NCI-H2029 treated with DMSO at 0.1 percent for 48 hours (cell line): ENCODE measurements around the gene SYCP2L.
"Not testable (repeated sequence)": the region's sequence is repeated elsewhere in the genome, so short reads cannot be mapped to it uniquely, and the experiment has no call there.

Source experiments
- DNase-seq: peaks from one replicate; lab custom pipeline; 2025; lab: John Stamatoyannopoulos, UW

Gene SYCP2L

DNA sequence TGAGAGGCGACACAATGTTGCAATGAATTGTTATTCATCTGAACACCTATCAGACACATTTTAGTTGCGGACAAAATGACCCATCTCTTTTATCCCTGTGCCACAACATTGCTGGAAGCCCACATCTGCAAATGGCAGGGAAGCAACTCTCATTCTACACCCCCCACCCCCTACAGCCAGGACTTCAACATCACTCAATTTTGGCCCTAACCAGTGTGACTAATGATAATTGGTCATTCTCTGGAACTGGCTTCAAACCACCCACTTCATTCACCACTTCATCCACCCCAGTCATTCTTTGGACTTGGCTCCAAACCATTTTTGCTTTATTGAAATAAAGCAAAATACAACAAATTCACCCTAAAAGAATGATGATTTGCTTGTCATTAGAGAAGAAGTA, 6.5 kb upstream of the SYCP2L start:
- no peak for DNase-seq

DNA sequence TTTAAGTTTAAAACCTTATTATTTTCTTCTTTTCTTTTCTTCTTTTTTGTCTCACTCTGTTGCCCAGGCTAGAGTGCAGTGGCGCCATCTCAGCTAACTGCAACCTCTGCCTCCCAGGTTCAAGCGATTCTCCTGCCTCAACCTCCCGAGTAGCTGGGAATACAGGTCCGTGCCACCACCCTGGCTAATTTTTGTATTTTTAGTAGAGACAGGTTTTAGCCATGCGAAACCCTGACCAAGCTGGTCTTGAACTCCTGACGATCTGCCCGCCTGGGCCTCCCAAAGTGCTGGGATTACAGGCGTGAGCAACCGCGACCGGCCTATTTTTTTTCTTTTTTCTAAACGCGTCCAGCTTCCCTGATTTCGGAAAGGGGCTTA, 4.6 kb upstream of the SYCP2L start:
- DNase-seq: not testable (repeated sequence)

DNA sequence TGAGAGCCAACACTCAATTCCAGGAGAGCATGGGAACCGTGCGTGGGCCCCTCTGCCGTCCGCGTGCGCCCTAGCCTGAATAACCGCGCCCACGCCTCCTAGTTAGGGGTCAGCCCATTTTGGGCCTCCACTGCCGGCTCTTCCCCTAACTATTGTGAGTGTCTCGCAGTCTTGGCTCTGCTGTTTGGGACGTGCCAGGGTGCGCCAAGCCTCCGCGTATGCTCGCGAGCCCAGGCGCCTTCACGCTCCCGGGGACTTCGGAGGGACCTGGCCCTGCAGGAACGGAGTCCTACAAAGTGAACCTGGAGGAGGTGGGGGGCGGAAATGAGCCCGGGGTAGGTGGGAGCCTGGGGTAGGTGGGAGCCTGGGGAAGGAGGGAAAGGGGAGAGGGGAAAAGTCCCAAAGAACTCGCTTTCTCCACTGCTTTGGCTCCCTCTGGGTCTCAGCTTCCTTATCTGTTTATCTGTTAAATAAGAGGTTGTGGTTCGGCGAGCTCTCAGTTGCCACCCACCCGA, 4.1 kb upstream of the SYCP2L start:
- no peak for DNase-seq

DNA sequence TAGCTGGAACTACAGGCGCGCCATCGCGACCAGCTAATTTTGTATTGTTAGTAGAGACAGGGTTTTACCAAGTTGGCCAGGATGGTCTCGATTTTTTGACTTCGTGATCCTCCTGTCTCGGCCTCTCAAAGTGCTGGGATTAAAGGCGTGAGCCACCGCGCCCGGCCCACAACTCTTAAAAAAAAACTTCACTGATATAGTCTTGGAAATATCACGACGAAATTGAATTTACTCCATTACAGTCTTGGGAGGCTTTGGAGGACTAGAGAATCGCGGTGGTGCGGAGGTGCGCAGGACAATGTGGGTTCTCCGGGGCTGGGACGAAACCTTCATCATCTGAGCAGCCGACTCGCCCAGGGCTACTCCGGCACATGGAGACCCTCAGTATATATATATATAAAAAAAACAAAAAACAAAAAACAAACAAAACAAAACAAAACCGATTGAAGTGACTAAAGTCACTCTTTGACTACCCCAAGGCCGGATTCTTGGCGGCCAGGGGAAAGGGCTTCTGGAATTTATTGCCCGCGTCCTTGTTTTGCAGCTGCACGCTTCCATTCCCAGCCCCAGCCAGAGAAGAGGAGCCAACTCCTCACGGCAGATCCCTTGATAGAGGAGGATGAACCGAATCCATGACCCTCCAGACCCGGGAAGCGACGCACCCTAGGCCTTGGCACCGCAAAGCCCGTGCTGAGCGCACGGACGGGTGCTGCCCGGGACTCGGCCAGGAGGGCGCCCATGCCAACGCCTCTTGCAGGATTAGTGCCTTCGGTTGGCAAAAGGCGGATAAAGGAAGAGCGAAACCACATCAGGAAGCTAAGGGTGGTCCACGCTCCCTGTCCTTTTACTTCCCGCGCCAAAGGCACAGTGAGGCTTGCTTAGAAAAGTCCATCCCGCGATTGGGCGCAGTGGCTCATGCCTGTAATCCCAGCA, 3.3 kb upstream of the SYCP2L start:
- DNase-seq: no peak

DNA sequence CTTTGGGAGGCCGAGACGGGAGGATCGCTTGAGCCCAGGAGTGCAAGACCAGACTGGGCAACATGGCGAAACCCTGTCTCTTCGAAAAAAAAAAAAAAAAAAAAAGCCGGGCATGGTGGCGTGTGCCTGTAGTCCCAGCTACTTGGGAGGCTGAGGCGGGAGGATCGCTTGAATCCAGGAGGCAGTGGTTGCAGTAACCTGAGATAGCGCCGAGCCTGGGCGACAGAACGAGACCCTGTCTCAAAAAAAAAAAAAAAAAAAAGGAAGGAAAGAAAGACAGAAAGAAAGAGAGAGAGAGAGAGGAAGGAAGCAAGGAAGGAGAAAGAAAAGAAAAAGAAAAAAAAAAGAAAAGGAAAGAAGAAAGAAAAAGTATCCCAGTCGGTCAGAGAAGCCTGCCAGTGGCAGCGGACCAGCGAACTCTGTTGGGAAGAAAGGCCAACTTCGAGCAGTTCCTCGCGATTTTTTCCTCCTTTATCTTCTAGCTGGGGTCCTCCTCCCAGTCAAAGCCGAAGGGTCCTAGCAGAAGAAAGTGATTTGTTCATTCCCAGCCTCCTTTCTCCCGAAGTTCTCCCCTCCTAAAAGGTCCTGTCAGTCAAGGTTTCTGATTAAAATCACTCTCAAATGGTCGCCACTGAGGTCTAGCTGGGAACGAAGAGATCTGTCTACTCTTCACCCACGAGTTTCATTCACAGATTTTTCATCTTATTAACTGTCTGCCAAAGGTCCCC, 2.4 kb upstream of the SYCP2L start:
- no peak for DNase-seq

DNA sequence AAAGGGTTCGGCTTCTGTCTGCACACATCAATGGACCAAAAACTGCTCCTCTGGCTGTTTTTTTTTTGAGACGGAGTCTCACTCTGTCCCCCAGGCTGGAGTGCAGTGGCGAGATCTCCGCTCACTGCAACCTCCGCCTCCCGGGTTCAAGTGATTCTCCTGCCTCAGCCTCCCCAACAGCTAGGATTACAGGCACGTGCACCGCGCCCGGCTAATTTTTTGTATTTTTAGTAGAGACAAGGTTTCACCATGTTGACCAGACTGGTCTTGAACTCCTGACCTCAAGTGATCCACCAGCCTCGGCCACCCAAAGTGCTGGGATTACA, 524 bp upstream of the SYCP2L start:
- not testable (repeated sequence) for DNase-seq

DNA sequence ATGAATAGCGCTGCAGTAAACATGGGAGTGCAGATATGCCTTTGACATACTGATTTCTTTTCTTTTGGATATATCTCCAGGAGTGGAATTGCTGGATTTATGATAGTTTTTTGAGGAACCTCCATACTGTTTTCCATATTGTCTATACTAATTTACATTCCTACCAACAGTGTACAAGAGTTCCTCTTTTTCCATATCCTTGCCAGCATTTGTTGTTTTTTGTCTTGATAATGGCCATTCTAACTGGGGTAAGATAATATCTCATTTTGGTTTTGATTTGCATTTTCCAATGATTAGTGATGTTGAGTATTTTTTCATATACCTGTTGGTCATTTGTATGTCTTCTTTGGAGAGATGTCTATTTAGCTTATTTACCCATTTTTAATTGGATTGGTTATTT, 3.3 kb downstream of the SYCP2L start:
- no peak for DNase-seq

DNA sequence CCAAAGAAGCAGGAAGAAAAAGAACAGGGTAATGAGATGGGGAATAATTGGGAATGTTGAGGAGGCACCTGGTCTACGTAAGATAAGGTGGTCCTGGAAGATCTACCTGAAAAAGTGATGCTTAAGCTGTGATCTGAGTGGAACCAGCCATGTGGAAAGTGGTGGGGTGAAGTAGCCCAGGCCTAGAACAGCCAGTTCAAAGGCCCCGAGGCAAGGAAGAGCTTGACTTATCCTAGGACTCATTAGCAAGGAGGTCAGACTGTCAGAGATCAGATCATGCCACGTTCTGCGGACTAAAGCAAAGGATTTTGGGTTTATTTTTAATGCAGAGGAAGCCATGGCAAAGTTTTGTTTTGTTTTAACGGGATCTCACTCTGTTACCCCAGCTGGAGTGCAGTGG, 5.1 kb downstream of the SYCP2L start:
- DNase-seq: no peak

DNA sequence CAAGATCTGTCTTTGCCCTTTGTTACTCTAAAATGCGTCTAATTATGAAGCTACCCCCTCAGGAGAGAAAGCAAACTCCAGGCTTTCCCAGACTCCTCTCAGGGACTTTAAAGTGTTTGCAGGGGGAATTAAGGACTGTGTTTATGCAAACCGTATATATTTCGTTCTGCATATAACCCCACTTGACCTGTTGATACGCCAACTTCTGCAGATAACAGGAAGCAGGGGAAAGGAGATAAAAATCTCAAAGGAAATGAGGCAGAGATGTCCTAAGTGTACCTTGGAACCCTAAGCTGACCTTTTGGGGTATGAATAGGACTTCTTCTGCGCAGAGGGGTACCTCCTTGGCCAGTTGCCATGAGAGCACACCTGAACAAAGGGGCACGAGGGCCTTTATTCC, 8.1 kb downstream of the SYCP2L start:
- DNase-seq: no peak

DNA sequence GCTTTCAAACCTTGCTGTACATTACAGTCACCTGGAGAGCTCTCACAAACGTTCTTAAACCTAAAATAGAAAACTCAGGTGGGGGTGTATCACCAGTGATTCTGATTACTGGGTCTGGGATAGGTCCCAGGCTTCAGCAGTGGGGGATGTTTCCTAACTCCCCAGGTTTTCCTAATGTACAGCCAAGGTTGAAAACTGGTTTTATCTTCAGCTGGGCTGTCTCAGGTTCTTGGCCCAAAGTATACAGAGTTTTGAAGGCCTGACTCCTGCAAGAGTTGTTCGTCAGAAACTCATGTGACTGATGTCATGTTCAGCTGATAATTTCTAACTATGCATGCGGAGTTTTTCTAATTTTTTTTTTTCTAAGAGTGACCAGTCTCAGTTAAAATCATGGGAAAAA, 9.8 kb downstream of the SYCP2L start:
- no peak for DNase-seq

DNA sequence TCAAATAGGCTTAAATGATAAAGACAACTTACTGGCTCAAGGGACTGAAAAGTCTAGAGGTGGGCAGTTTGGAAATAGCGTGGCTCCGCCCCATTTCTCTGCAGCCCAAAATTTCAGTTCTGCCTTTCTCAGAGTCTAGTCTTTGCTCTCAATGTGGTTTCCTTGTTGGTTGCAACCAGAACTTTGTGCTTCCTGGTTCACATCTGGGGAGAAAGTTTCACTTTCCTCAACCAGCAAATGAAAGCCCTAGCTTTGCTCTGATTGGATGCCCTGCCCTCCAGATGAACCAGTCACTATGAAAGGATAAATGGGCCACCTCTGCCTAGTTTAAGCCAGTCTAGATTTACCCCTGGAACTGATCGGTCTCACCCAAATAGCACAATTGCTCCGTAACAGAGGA, 14.9 kb downstream of the SYCP2L start:
- no peak for DNase-seq

DNA sequence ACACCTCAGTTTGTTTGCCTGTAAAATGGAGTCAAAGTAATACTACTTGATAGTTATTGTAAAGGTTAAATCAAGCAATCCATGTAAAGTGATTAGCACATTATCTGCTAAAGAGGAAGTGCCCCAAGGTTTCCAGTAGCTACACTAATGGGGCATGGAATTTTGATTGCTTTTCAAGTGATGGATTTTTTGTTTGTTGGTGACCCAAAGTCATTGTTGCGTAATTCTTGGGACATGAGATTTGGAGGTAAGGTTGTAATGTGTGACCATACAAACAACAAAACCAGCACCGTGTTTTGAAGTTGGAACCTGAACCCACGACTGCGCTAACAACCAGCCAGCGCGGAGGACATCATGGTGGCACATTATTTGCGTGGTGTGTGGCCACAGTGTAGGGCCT, 17.2 kb downstream of the SYCP2L start:
- no peak for DNase-seq

DNA sequence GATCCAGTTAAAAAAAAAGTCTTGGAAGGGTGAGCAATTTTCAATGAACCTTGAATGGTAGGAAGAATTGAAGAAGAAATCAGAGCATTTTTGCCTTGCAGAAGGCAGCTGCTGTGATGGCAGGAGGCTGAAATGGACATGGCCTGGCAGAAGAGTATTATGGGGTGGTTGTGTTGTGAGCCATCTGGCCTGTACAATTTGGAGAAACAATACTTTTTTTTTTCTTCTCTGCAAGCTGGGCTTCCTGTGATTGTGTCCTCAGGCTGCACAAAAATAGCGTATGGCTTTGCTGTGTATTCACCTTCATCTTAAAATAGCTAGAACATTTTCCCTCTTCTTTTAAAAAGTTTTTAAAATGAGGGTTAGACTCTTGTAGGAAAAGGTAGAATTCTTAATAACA, 21.4 kb downstream of the SYCP2L start:
- DNase-seq: no peak

DNA sequence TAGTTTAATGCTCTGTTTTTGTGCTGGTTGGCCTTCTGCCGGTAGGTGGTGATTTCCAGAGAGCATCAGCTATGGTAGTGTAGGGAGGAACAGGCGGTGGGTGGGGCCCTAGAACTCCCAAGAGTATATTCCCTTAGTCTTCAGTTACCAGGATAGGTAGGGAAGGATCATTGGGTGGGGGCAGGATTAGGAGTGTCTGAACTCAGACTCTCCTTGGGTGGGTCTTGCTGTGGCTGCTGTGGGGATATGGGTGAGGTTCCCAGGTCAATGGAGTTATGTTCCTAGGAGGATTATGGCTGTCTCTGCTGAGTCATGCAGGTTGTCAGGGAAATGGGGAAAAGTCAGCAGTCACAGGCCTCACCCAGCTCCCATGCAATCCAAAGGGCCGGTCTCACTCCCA, 32.7 kb downstream of the SYCP2L start:
- DNase-seq: not testable (repeated sequence)

DNA sequence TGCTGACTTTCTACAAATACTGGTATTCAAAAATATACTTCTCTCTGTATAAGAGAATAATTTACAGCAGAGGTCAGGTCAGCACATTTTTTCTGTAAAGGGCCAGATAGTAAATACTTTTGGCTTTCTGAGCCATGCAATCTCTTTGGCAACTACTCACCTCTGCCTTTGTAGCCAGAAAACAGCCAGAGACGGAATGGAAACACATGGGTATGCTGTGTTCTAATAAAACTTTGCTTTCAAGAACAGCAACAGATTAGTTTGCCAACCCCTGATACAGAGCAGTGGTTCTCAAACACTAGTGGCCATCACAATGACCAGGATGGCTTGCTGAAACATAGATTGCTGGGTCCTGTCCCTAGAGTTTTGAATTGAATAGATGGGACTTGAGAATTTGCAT, 46.3 kb downstream of the SYCP2L start:
- no peak for DNase-seq

DNA sequence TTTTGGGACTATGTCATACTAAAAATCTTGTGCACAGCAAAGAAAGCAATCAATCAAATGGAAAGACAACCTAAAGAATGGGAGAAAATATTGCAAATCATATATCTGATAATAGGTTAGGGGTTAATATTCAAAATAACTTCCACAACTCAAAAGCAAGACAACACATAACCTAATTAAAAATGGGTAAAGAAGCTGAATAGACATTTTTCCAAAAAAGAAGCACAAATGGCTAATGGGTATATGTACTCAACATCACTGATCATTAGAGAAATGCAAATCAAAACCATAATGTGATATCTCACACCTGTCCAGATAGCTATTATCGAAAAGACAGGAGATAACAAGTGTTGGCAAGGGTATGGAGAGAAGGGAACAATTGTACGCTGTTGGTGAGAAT, 53.0 kb downstream of the SYCP2L start:
- DNase-seq: no peak

DNA sequence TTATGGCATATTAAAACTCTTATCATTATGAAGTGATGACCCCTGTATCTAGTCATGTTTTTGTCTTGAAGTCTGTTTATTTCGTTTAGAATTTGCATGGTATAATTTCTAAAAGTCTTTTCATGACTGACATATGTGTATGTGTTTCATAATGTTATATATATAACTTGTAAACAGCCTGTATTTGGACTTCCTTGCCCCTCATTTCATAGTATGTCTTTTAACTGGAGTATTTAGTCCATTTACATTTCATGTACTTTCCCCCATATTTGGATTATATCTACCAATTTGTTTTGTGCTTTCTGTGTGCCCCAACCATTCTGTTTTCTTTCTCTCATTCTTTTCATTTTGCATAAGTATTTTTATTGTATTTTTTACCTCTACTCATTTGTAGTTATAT, 59.0 kb downstream of the SYCP2L start:
- DNase-seq: no peak

DNA sequence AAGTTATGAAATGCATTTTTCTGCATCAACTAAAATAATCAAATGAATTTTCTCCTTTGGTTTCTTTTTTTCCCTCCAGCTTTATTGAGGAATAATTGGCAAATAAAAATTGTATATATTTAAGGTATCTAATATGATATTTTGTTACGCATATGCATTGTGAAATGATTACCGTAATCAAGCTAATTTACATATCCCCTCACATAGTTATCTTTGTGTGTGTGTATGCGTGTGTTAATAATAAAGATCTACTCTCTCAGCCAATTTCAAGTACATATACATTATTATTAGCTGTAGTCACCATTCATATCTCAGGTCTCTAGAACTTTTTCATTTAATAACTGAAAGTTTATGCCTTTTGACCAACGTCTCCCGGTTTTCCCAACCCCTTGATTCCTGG, 61.1 kb downstream of the SYCP2L start:
- DNase-seq: no peak

DNA sequence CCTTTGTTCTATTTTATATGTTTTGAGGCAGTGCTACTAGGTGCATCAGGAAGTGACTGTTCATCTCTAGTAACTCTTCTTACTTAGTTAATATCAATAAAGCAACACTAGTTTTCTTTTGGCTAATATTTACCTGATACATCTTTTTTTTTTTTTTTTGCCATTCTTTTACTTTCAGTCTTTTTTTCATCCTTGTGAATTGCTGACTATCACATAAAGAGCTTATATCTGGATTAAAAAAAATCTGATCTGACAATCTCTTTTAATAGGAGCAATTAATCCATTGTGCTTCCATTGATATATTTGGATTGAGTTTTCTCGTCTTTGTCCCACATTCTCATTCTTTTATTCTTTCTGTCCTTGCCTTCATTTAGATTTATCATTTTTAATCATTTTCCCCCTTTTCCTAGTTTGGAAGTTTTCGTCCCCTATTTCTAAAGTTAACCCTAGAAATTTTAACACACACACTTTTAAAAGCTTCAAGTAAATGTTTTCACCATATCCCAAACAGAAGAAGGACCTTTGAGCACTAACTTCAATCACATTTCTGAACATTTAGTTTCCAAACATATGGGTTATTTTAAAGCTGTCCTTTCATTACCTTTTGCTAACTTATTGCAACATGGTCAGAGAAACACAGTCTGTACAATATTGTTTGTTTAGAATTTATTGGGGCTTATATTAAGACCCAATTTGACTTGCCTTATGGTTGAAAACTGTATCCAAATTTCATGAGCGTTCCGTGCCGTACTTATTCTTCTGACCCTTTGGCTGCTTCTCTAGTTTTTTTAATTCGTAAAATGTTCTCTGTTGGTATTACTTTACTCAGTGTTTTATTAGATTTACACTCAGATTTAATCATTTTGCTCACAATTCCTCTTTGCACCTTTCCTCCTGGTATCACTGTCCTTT, 63.0 kb downstream of the SYCP2L start:
- no peak for DNase-seq

DNA sequence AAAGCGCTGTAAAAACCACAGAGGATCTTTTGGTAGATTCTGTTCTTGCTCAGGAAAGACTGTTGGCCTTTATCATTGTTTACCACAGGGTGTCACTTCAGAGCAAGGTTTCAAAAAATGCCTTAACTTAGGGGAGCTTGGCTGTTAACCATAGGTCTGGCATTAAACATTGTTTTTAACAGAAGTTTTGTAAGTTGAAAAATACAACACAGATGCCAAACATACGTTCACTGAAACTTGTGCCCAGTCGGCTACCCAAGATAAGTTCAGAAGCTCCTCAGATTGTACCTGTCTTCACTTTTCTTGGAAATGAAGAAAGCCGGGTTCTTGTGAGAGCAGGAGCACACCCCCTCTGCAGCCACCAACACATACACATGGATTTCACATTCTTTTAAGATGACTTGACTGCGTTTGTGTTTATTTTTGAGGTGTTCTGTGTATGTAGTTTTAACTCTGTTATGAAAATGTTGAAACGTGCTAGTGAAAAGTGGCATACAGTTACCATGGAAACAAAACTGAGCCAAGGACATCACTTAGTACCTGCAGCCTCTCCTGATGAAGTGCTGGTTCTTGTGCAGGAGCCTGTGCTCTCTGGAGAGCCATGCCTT, 64.9 kb downstream of the SYCP2L start:
- DNase-seq: no peak

DNA sequence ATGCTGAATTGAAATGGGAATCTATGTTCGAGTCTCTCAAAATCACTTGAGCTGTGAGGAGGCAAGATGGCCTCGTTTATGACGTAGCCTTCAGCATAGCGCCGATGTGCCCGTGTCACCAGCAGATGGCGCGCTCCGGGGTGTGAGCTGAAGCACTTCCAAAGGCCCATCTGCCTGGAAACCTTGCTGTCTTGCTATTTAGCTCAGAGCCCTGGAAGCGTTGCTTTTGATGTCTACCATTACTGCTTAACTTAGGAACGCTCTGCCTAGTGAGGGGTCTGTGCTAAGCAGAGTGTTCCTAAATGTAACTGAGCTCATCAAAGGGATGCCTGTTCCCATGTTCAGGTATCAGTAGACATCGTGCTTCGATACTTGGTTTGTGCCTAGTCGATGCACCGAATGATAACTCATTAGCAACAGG, 67.7 kb downstream of the SYCP2L start:
- peak; percentile 72 for DNase-seq

DNA sequence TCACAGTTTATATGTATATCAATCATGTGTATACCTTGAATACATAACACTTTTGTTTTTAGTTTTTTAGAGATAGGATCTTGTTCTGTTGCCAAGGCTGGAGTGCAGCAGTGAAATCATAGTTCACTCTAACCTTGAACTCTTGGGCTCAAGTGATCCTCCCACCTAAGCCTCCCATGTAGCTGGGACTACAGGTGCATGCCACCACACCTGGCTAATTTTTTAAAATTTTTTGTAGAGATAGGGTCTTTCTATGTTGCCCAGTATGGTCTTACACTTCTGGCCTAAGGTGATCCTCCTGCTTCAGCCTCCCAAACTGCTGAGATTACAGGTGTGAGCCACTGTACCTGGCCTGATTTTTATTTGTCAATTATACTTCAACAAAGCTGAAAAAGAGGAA, 69.9 kb downstream of the SYCP2L start:
- no peak for DNase-seq
